HCEC 1CT (cell line): ENCODE measurements around the gene NFKBIA.
A peak's percentile ranks its signal among the peaks of the same experiment; 100 is the strongest.
"Not testable (repeated sequence)": the region's sequence is repeated elsewhere in the genome, so short reads cannot be mapped to it uniquely, and the experiment has no call there.

Experiments used
- DNase-seq: peaks from one replicate; pipeline ENCODE4 v3.0.0-alpha.2; 2017

The NFKBIA gene, protein sequence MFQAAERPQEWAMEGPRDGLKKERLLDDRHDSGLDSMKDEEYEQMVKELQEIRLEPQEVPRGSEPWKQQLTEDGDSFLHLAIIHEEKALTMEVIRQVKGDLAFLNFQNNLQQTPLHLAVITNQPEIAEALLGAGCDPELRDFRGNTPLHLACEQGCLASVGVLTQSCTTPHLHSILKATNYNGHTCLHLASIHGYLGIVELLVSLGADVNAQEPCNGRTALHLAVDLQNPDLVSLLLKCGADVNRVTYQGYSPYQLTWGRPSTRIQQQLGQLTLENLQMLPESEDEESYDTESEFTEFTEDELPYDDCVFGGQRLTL

GRCh38 chr14:35404449-35405303 lies at the start of gene NFKBIA:
TSS of gene NFKBIA (minus strand) at chr14:35404749. CDS start at chr14:35404644, 105 bp downstream.
- peak; percentile 90 for DNase-seq

GRCh38 chr14:35446450-35446849 lies 41.9 kb upstream of the NFKBIA start:
- DNase-seq = no peak

DNA sequence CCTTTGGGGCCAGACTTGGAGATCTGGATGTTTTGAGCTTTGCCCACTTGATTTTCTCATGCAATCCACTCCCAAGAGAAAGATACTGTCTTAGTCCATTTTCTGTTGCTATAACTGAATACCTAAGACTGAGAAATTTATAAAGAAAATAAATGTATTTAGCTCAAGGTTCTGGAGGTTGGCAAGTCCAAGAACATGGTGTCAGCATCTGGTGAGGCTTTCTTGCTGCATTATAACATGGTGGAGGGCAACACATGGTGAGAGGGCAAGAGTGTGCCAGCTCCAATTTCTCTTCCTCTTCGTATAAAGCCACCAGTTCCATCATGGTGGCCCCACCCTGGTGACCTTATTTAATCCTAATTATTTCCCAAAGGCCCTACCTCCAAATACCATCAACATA lies 39.6 kb upstream of the NFKBIA start:
- DNase-seq = no peak

DNA sequence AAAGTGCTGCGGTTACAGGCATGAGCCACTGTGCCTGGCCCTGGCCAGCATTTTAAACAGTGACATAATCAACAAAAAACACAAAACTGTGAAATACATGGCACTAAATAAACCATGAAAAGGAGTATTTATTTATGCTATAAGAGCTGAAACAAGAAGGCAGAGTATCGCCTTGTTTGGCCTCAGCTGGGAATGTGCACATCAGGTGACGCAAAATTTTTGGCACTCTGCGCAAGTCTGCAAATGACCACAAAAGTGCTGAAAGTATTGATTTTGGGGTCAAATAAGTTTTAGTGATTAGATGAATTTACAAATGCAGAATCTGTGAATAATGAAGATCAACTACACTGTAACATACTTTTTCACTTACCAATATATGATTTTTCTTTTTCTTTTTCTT lies 36.6 kb upstream of the NFKBIA start:
- no peak for DNase-seq

DNA sequence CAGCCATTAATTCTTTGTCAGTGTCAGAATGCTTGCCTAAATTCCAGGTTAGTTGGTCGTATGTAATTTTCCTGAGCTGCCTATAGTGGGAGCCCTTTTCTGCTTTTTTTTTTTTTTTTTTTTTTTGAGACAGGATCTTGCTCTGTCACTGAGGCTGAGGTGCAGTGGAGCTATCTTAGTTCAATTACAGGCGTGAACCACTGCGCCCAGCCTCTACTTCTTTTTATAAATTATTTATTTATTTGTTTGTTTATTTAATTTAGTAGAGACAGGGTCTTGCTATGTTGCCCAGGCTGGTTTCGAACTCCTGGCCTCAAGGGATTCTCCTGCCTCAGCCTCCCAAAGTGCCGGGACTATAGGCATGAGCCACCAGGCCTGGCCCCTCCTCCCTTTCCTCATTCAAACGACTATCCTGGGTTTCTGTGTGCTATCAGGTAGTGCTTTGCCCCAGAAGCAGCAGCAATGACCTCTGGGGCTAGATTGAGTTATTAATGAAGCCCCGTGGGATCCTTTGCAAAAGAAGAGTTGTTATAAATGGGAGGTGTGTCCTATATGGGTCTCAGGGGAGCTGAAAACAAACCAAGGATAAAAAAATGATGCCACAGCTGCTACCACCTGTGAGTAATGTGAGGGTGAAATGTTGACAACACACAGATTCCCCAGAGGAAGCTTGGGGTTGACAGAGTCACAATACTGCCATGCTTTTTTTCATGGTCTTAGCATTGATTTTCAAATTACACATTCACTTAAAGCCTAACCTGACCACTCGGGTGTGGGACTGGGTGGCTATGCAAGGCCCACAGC lies 34.6 kb upstream of the NFKBIA start:
- DNase-seq = peak; percentile 11

GRCh38 chr14:35438492-35438891 lies 33.9 kb upstream of the NFKBIA start:
- DNase-seq = not testable (repeated sequence)

GRCh38 chr14:35435177-35435576 lies 30.6 kb upstream of the NFKBIA start:
- peak; percentile 37 for DNase-seq

GRCh38 chr14:35433826-35434225 lies 29.3 kb upstream of the NFKBIA start:
- DNase-seq = no peak

GRCh38 chr14:35430459-35431199 lies 26.1 kb upstream of the NFKBIA start:
- no peak for DNase-seq

DNA sequence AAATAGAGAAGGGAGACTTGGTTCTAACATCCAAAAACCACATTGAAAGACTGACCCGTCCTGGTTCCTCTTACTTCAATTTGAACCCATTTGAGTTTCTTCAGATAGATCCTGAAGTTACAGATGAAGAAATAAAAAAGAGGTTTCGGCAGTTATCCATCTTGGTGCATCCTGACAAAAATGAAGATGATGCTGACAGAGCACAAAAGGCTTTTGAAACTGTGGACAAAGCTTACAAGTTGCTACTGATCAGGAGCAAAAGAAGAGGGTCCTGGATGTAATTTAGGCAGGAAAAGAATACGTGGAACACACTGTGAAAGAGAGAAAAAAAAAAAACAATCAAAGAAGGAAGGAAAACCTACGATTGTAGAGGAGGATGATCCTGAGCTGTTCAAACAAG lies 25.4 kb upstream of the NFKBIA start:
- no peak for DNase-seq

GRCh38 chr14:35425850-35426249 lies 21.3 kb upstream of the NFKBIA start:
- DNase-seq = no peak

- DNase-seq = no peak
Measured at GRCh38 chr14:35423621-35424020, 19.1 kb upstream of the NFKBIA start.

GRCh38 chr14:35420036-35420811 lies 15.7 kb upstream of the NFKBIA start:
- DNase-seq = peak; percentile 74

GRCh38 chr14:35419429-35419841 lies 14.9 kb upstream of the NFKBIA start:
- DNase-seq = no peak

GRCh38 chr14:35418093-35418492 lies 13.5 kb upstream of the NFKBIA start:
- no peak for DNase-seq

DNA sequence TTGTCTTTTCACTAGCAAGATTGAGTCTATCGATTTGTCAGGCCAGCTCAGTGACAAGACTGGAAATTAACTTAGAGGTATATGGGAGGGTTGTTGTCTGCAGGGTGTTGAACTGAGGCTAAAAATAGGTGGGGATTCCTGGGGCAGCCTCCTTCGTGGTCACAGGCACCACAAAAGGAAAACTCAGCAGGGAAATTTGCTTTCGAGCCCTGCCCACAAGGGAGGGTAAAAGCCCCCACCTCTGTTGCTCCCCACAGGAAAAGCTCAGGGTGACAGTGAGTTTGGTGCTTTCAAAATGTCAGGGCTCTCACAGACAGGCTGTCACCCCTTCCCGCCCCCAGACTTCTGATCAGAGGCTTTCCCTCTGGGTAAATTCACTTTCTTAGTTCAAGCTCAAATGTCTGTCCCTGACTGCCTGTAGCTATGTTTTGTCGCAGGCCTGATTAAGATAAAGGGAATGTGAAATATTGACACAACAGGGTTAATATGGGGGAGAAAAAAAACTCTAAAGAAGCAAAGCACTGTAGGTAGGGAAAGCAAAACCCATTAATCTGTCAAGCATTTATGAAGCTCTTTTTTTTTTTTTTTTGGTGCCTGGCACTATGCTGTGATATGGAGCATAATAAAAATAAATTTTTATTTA lies 11.7 kb upstream of the NFKBIA start:
- DNase-seq = no peak

- DNase-seq = peak; percentile 40
Measured at GRCh38 chr14:35414365-35414764, 9.8 kb upstream of the NFKBIA start.

DNA sequence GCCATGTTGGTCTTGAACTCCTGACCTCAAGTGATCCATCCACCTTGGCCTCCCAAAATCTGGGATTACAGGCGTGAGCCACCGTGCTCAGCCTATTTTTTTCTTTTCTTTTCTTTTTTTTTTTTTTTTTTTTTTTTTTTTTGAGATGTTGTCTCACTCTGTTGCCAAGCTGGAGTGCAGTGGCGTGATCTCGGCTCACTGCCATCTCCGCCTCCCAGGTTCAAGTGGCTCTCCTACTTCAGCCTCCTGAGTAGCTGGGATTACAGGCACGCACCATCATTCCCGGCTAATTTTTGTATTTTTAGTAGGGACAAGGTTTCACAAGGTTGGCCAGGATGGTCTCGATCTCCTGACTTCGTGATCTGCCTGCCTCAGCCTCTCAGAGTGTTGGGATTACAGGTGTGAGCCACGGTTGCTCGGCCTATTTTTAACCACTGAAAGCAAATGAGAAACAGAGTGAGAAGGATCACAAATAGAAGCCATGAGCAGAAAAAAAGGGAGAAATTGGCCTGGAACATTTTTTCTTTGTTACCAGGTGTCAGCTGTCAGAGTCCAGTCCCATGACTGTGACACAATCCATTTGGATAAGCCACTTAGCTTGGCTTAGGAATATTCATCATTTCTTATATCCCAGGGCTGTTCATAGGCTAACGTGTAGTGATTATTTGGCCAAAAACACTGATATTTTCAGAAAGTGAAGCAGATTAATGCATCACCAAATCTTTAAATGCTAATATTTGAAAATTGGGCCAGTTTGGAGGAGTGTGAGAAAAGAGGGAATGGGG lies 7.9 kb upstream of the NFKBIA start:
- DNase-seq = no peak

GRCh38 chr14:35410858-35411257 lies 6.3 kb upstream of the NFKBIA start:
- no peak for DNase-seq

- DNase-seq = no peak
Measured at GRCh38 chr14:35409595-35409994, 5.0 kb upstream of the NFKBIA start.
